ENCODE data around the gene JAG2.

JAG2 gene

GRCh38 chr14:105181549-105182295, 13.1 kb upstream of the JAG2 start:
- no peak overlapping the region for H3K27ac ChIP-seq
- H3K4me3 ChIP-seq = peak overlapping the region; percentile 83
- TF ChIP-seq EZH2 (IDR thresholded peaks at IDR 0.05) (no peak), FOXP2 (optimal IDR thresholded peaks at IDR 0.05; ENCODE audit: control extremely low read depth, extremely low read length, insufficient read depth) (no peak), POLR2AphosphoS5 (IDR thresholded peaks at IDR 0.05; ENCODE audit: borderline replicate concordance, low read depth, low read length) (no peak)
- no peaks in the 10 kb centered on the region for H3K36me3 ChIP-seq (ENCODE audit: insufficient read depth, low read length)
- no peak for DNase-seq (ENCODE audit: low read depth, low spot score)
- no peak overlapping the region for H3K9ac ChIP-seq (ENCODE audit: insufficient read length)
- no peaks in the 10 kb centered on the region for H3K9me3 ChIP-seq (ENCODE audit: low read depth, low read length)

GRCh38 chr14:105180592-105181548, 12.3 kb upstream of the JAG2 start, which contains the start of gene NUDT14:
Gene NUDT14, minus strand, starts transcription at chr14:105181312. Its CDS starts 103 bp downstream, at chr14:105181209.
- H3K4me3 ChIP-seq = peak within 1 kb of the TSS; percentile 83
- no peak within 1 kb of the TSS for H3K27ac ChIP-seq
- TF ChIP-seq EZH2 (IDR thresholded peaks at IDR 0.05) = no peak
- no peak for TF ChIP-seq POLR2AphosphoS5 (IDR thresholded peaks at IDR 0.05; ENCODE audit: borderline replicate concordance, low read depth, low read length)
- no peak for TF ChIP-seq FOXP2 (optimal IDR thresholded peaks at IDR 0.05; ENCODE audit: control extremely low read depth, extremely low read length, insufficient read depth)
- peak within 1 kb of the TSS; percentile 51 for H3K9ac ChIP-seq (ENCODE audit: insufficient read length)
- no peak for DNase-seq (ENCODE audit: low read depth, low spot score)
- no peaks in the 10 kb centered on the region for H3K9me3 ChIP-seq (ENCODE audit: low read depth, low read length)
- H3K36me3 ChIP-seq (ENCODE audit: insufficient read depth, low read length) = no peaks in the 10 kb centered on the region

- no peak overlapping the region for H3K27ac ChIP-seq
- no peak overlapping the region for H3K9ac ChIP-seq (ENCODE audit: insufficient read length)
- DNase-seq (ENCODE audit: low read depth, low spot score) = no peak
- TF ChIP-seq FOXP2 (optimal IDR thresholded peaks at IDR 0.05; ENCODE audit: control extremely low read depth, extremely low read length, insufficient read depth) = no peak
- TF ChIP-seq POLR2AphosphoS5 (IDR thresholded peaks at IDR 0.05; ENCODE audit: borderline replicate concordance, low read depth, low read length) = no peak
- TF ChIP-seq EZH2 (IDR thresholded peaks at IDR 0.05) = no peak
- no peaks in the 10 kb centered on the region for H3K9me3 ChIP-seq (ENCODE audit: low read depth, low read length)
- no peaks in the 10 kb centered on the region for H3K36me3 ChIP-seq (ENCODE audit: insufficient read depth, low read length)
- no peak overlapping the region for H3K4me3 ChIP-seq
Observed at GRCh38 chr14:105179191-105179590, 10.6 kb upstream of the JAG2 start.

- TF ChIP-seq FOXP2 (optimal IDR thresholded peaks at IDR 0.05; ENCODE audit: control extremely low read depth, extremely low read length, insufficient read depth) (no peak), POLR2AphosphoS5 (IDR thresholded peaks at IDR 0.05; ENCODE audit: borderline replicate concordance, low read depth, low read length) (no peak), EZH2 (IDR thresholded peaks at IDR 0.05) (no peak)
- Histone ChIP-seq H3K27ac (no peak overlapping the region), H3K36me3 (ENCODE audit: insufficient read depth, low read length) (no peaks in the 10 kb centered on the region), H3K4me3 (no peak overlapping the region), H3K9me3 (ENCODE audit: low read depth, low read length) (no peaks in the 10 kb centered on the region), H3K9ac (ENCODE audit: insufficient read length) (no peak overlapping the region)
- DNase-seq (ENCODE audit: low read depth, low spot score) = no peak
Observed at GRCh38 chr14:105178868-105179140, 10.2 kb upstream of the JAG2 start.

- no peaks in the 10 kb centered on the region for H3K9me3 ChIP-seq (ENCODE audit: low read depth, low read length)
- no peak overlapping the region for H3K4me3 ChIP-seq
- no peak for DNase-seq (ENCODE audit: low read depth, low spot score)
- no peak overlapping the region for H3K9ac ChIP-seq (ENCODE audit: insufficient read length)
- H3K27ac ChIP-seq = no peak overlapping the region
- no peaks in the 10 kb centered on the region for H3K36me3 ChIP-seq (ENCODE audit: insufficient read depth, low read length)
- TF ChIP-seq FOXP2 (optimal IDR thresholded peaks at IDR 0.05; ENCODE audit: control extremely low read depth, extremely low read length, insufficient read depth) (no peak), POLR2AphosphoS5 (IDR thresholded peaks at IDR 0.05; ENCODE audit: borderline replicate concordance, low read depth, low read length) (no peak), EZH2 (IDR thresholded peaks at IDR 0.05) (no peak)
Observed at GRCh38 chr14:105178069-105178867, 9.7 kb upstream of the JAG2 start.

GRCh38 chr14:105177082-105177481, 8.5 kb upstream of the JAG2 start:
- H3K36me3 ChIP-seq (ENCODE audit: insufficient read depth, low read length) = no peaks in the 10 kb centered on the region

GRCh38 chr14:105176513-105176912, 7.9 kb upstream of the JAG2 start:
- TF ChIP-seq FOXP2 (optimal IDR thresholded peaks at IDR 0.05; ENCODE audit: control extremely low read depth, extremely low read length, insufficient read depth) = no peak
- TF ChIP-seq POLR2AphosphoS5 (IDR thresholded peaks at IDR 0.05; ENCODE audit: borderline replicate concordance, low read depth, low read length) = no peak
- TF ChIP-seq EZH2 (IDR thresholded peaks at IDR 0.05) = no peak
- no peak for DNase-seq (ENCODE audit: low read depth, low spot score)
- H3K4me3 ChIP-seq = no peak overlapping the region
- H3K9ac ChIP-seq (ENCODE audit: insufficient read length) = no peak overlapping the region
- no peaks in the 10 kb centered on the region for H3K36me3 ChIP-seq (ENCODE audit: insufficient read depth, low read length)
- no peaks in the 10 kb centered on the region for H3K9me3 ChIP-seq (ENCODE audit: low read depth, low read length)
- H3K27ac ChIP-seq = no peak overlapping the region

More at GRCh38 chr14:105177082-105177481, 8.5 kb upstream of the JAG2 start:
- TF ChIP-seq EZH2 (IDR thresholded peaks at IDR 0.05) (no peak), POLR2AphosphoS5 (IDR thresholded peaks at IDR 0.05; ENCODE audit: borderline replicate concordance, low read depth, low read length) (no peak), FOXP2 (optimal IDR thresholded peaks at IDR 0.05; ENCODE audit: control extremely low read depth, extremely low read length, insufficient read depth) (no peak)
- H3K9me3 ChIP-seq (ENCODE audit: low read depth, low read length) = no peaks in the 10 kb centered on the region
- no peak for DNase-seq (ENCODE audit: low read depth, low spot score)
- no peak overlapping the region for H3K27ac ChIP-seq
- no peak overlapping the region for H3K4me3 ChIP-seq
- no peak overlapping the region for H3K9ac ChIP-seq (ENCODE audit: insufficient read length)
